ENCODE measurements around the gene ITPKC. TPM values are rescaled to one million over a fixed set of nuclear protein-coding genes. Genes with fewer than 3 reads are reported as not detected.

ITPKC gene
- total and polyA plus RNA-seq, 9 of the 15 experiments (the other 6 are each of a cell fraction or from before 2014, with no cell fraction given), result 0.08 to 9.3 (median 5.8) TPM

GRCh38 chr19:40717880-40718773 lies 1.2 kb downstream of the ITPKC start (continued):
- TF ChIP-seq UBTF (IDR thresholded peaks at IDR 0.05; ENCODE audit: borderline replicate concordance in 1 of 2, low read depth in 2 of 2, low read length in 2 of 2) (peak in 1 of 2 experiments; percentile 0; a peak in 1 of 4 replicates), MAFG (tag; conservative IDR thresholded peaks at IDR 0.05) (peak; percentile 82), SFPQ (IDR thresholded peaks at IDR 0.05; ENCODE audit: low read depth, low read length) (no peak), ATF3 (IDR thresholded peaks at IDR 0.05) (peak; percentile 25), ATF3 (CRISPR knock-in tag; conservative IDR thresholded peaks at IDR 0.05) (no peak), BRF2 (IDR thresholded peaks at IDR 0.05; ENCODE audit: borderline replicate concordance, insufficient read depth, insufficient read length) (no peak), NEUROD1 (IDR thresholded peaks at IDR 0.05; ENCODE audit: borderline replicate concordance, low read depth, low read length, partially characterized antibody) (no peak), CBFB (CRISPR knock-in tag; IDR thresholded peaks at IDR 0.05) (0 out of 2 replicates have a peak, but pooled peaks have one; percentile 24), ZNF224 (CRISPR knock-in tag; IDR thresholded peaks at IDR 0.05) (no peak), KDM5B (IDR thresholded peaks at IDR 0.05; ENCODE audit: insufficient replicate concordance, low read depth, low read length) (peak; percentile 50), NELFE (IDR thresholded peaks at IDR 0.05; ENCODE audit: insufficient read depth, insufficient read length) (no peak), CHD1 (IDR thresholded peaks at IDR 0.05; ENCODE audit: low read length) (no peak), MYBL2 (IDR thresholded peaks at IDR 0.05; ENCODE audit: low read depth) (no peak), MYBL2 (CRISPR knock-in tag; IDR thresholded peaks at IDR 0.05; ENCODE audit: borderline replicate concordance) (no peak), USF2 (CRISPR knock-in tag; IDR thresholded peaks at IDR 0.05) (no peak), SNIP1 (IDR thresholded peaks at IDR 0.05; ENCODE audit: low read depth) (no peak), SIN3B (IDR thresholded peaks at IDR 0.05; ENCODE audit: low read depth) (no peak), NR4A1 (CRISPR knock-in tag; IDR thresholded peaks at IDR 0.05) (no peak), NR4A1 (tag; IDR thresholded peaks at IDR 0.05) (no peak), FOXP1 (CRISPR knock-in tag; IDR thresholded peaks at IDR 0.05) (no peak)
